ENCODE results near the gene PTPRK. TPM values are rescaled to one million over a fixed set of nuclear protein-coding genes. Genes with fewer than 3 reads are reported as not detected.

The PTPRK gene
- total RNA-seq (10 to 100 TPM; 36.5 to 45.7 (median 44.0) TPM), polyA plus RNA-seq (9.6 TPM)
- long read RNA-seq, donor 1, full-length matches to known transcripts: 4 of 55 reads
- long read RNA-seq, donor 1, partial matches to known transcripts: 29 of 55 reads
- long read RNA-seq, donor 1, other reads (novel, unspliced or antisense): 22 of 55 reads
- long read RNA-seq, donor 2, full-length matches to known transcripts: 2 of 13 reads
- long read RNA-seq, donor 2, partial matches to known transcripts: 4 of 13 reads
- long read RNA-seq, donor 2, other reads (novel, unspliced or antisense): 7 of 13 reads
- long read RNA-seq, donor 3, full-length matches to known transcripts: 9 of 118 reads
- long read RNA-seq, donor 3, partial matches to known transcripts: 60 of 118 reads
- long read RNA-seq, donor 3, other reads (novel, unspliced or antisense): 49 of 118 reads
- long read RNA-seq, donor 4, partial matches to known transcripts: 4 of 22 reads
- long read RNA-seq, donor 4, other reads (novel, unspliced or antisense): 15 of 22 reads

GRCh38 chr6:128520436-128521281, at the start of gene PTPRK:
Gene PTPRK, minus strand, starts transcription at chr6:128520599. Its CDS starts 241 bp downstream, at chr6:128520358.
- peak; percentile 94 to 98 (median 97) for DNase-seq
- H3K27ac ChIP-seq (ENCODE audit: low read length): peak within 1 kb of the TSS; percentile 99
- under 1% methylated on average over 85 of the region's 85 CpGs for WGBS
- intact Hi-C loops (cut with DNase I): loop anchor here in 1 of 4 donors (10.0 kb wide), 1 partner anchor 186 kb away; no protein-coding TSS in a partner anchor
- peak within 1 kb of the TSS; percentile 68 for H3K4me3 ChIP-seq (ENCODE audit: low read length)
- H3K27me3 ChIP-seq (ENCODE audit: control insufficient read depth, insufficient read depth): no peaks in the 10 kb centered on the region
- no peaks in the 10 kb centered on the region for H3K4me1 ChIP-seq (ENCODE audit: control insufficient read depth, insufficient read depth, low read length)
- ATAC-seq: peak; percentile 97
- H3K9me3 ChIP-seq (ENCODE audit: control insufficient read depth, low read length): no peaks in the 10 kb centered on the region

- ATAC-seq (no peak), DNase-seq (no peak)
- no peaks in the 10 kb centered on the region for H3K27me3 ChIP-seq (ENCODE audit: control insufficient read depth, insufficient read depth)
- no peak overlapping the region for H3K27ac ChIP-seq (ENCODE audit: low read length)
- no peaks in the 10 kb centered on the region for H3K9me3 ChIP-seq (ENCODE audit: control insufficient read depth, low read length)
- no peaks in the 10 kb centered on the region for H3K4me1 ChIP-seq (ENCODE audit: control insufficient read depth, insufficient read depth, low read length)
- no peak overlapping the region for H3K4me3 ChIP-seq (ENCODE audit: low read length)
- 80% methylated on average over 1 of the region's 1 CpG for WGBS
- intact Hi-C loops (cut with DNase I): no loop called here
Measured at GRCh38 chr6:128567029-128567428, 46.6 kb upstream of the PTPRK start.

GRCh38 chr6:128560966-128561365, 40.6 kb upstream of the PTPRK start:
- no peaks in the 10 kb centered on the region for H3K9me3 ChIP-seq (ENCODE audit: control insufficient read depth, low read length)
- H3K4me1 ChIP-seq (ENCODE audit: control insufficient read depth, insufficient read depth, low read length): no peaks in the 10 kb centered on the region
- no peak overlapping the region for H3K27ac ChIP-seq (ENCODE audit: low read length)
- H3K4me3 ChIP-seq (ENCODE audit: low read length): no peak overlapping the region
- intact Hi-C loops (cut with DNase I): no loop called here
- ATAC-seq (no peak), DNase-seq (no peak)
- no peaks in the 10 kb centered on the region for H3K27me3 ChIP-seq (ENCODE audit: control insufficient read depth, insufficient read depth)

GRCh38 chr6:128558924-128559323, 38.5 kb upstream of the PTPRK start:
- ATAC-seq: no peak
- intact Hi-C loops (cut with DNase I): no loop called here
- Histone ChIP-seq H3K4me3 (ENCODE audit: low read length) (no peak overlapping the region), H3K27ac (ENCODE audit: low read length) (no peak overlapping the region), H3K27me3 (ENCODE audit: control insufficient read depth, insufficient read depth) (no peaks in the 10 kb centered on the region), H3K4me1 (ENCODE audit: control insufficient read depth, insufficient read depth, low read length) (no peaks in the 10 kb centered on the region), H3K9me3 (ENCODE audit: control insufficient read depth, low read length) (no peaks in the 10 kb centered on the region)
- 65% methylated on average over 2 of the region's 2 CpGs for WGBS
- no peak for DNase-seq

GRCh38 chr6:128558021-128558420, 37.6 kb upstream of the PTPRK start:
- ATAC-seq (no peak), DNase-seq (no peak)
- no peaks in the 10 kb centered on the region for H3K27me3 ChIP-seq (ENCODE audit: control insufficient read depth, insufficient read depth)
- no peaks in the 10 kb centered on the region for H3K4me1 ChIP-seq (ENCODE audit: control insufficient read depth, insufficient read depth, low read length)
- no peak overlapping the region for H3K27ac ChIP-seq (ENCODE audit: low read length)
- no peaks in the 10 kb centered on the region for H3K9me3 ChIP-seq (ENCODE audit: control insufficient read depth, low read length)
- H3K4me3 ChIP-seq (ENCODE audit: low read length): no peak overlapping the region
- WGBS: 68% methylated on average over 2 of the region's 2 CpGs
- intact Hi-C loops (cut with DNase I): no loop called here

- ATAC-seq (no peak), DNase-seq (no peak)
- Histone ChIP-seq H3K9me3 (ENCODE audit: control insufficient read depth, low read length) (no peaks in the 10 kb centered on the region), H3K27ac (ENCODE audit: low read length) (no peak overlapping the region), H3K4me3 (ENCODE audit: low read length) (no peak overlapping the region), H3K4me1 (ENCODE audit: control insufficient read depth, insufficient read depth, low read length) (no peaks in the 10 kb centered on the region), H3K27me3 (ENCODE audit: control insufficient read depth, insufficient read depth) (no peaks in the 10 kb centered on the region)
- WGBS: 34% methylated on average over 3 of the region's 3 CpGs
- intact Hi-C loops (cut with DNase I): no loop called here
Measured at GRCh38 chr6:128557081-128557480, 36.7 kb upstream of the PTPRK start.

- ATAC-seq (no peak), DNase-seq (no peak)
- 36% methylated on average over 2 of the region's 2 CpGs for WGBS
- Histone ChIP-seq H3K27ac (ENCODE audit: low read length) (no peak overlapping the region), H3K4me1 (ENCODE audit: control insufficient read depth, insufficient read depth, low read length) (no peaks in the 10 kb centered on the region), H3K4me3 (ENCODE audit: low read length) (no peak overlapping the region), H3K9me3 (ENCODE audit: control insufficient read depth, low read length) (no peaks in the 10 kb centered on the region), H3K27me3 (ENCODE audit: control insufficient read depth, insufficient read depth) (no peaks in the 10 kb centered on the region)
- intact Hi-C loops (cut with DNase I): no loop called here
Measured at GRCh38 chr6:128554302-128554701, 33.9 kb upstream of the PTPRK start.

GRCh38 chr6:128541261-128541660, 20.9 kb upstream of the PTPRK start:
- ATAC-seq (no peak), DNase-seq (no peak)
- no peaks in the 10 kb centered on the region for H3K9me3 ChIP-seq (ENCODE audit: control insufficient read depth, low read length)
- H3K27me3 ChIP-seq (ENCODE audit: control insufficient read depth, insufficient read depth): no peaks in the 10 kb centered on the region
- H3K27ac ChIP-seq (ENCODE audit: low read length): no peak overlapping the region
- intact Hi-C loops (cut with DNase I): no loop called here
- no peak overlapping the region for H3K4me3 ChIP-seq (ENCODE audit: low read length)
- H3K4me1 ChIP-seq (ENCODE audit: control insufficient read depth, insufficient read depth, low read length): no peaks in the 10 kb centered on the region
- WGBS: 33% methylated on average over 1 of the region's 1 CpG

- Histone ChIP-seq H3K4me3 (ENCODE audit: low read length) (no peak overlapping the region), H3K9me3 (ENCODE audit: control insufficient read depth, low read length) (no peaks in the 10 kb centered on the region), H3K27me3 (ENCODE audit: control insufficient read depth, insufficient read depth) (no peaks in the 10 kb centered on the region), H3K4me1 (ENCODE audit: control insufficient read depth, insufficient read depth, low read length) (no peaks in the 10 kb centered on the region), H3K27ac (ENCODE audit: low read length) (no peak overlapping the region)
- no peak for ATAC-seq
- no peak for DNase-seq
- intact Hi-C loops (cut with DNase I): no loop called here
- WGBS: 91% methylated on average over 4 of the region's 4 CpGs
Measured at GRCh38 chr6:128538763-128539162, 18.4 kb upstream of the PTPRK start.

GRCh38 chr6:128532827-128533226, 12.4 kb upstream of the PTPRK start:
- Histone ChIP-seq H3K27ac (ENCODE audit: low read length) (no peak overlapping the region), H3K9me3 (ENCODE audit: control insufficient read depth, low read length) (no peaks in the 10 kb centered on the region), H3K27me3 (ENCODE audit: control insufficient read depth, insufficient read depth) (no peaks in the 10 kb centered on the region), H3K4me1 (ENCODE audit: control insufficient read depth, insufficient read depth, low read length) (no peaks in the 10 kb centered on the region), H3K4me3 (ENCODE audit: low read length) (no peak overlapping the region)
- 91% methylated on average over 3 of the region's 3 CpGs for WGBS
- DNase-seq: no peak
- intact Hi-C loops (cut with DNase I): no loop called here
- ATAC-seq: no peak

- WGBS: 95% methylated on average over 2 of the region's 2 CpGs
- intact Hi-C loops (cut with DNase I): no loop called here
- ATAC-seq: no peak
- Histone ChIP-seq H3K27me3 (ENCODE audit: control insufficient read depth, insufficient read depth) (no peaks in the 10 kb centered on the region), H3K27ac (ENCODE audit: low read length) (no peak overlapping the region), H3K9me3 (ENCODE audit: control insufficient read depth, low read length) (no peaks in the 10 kb centered on the region), H3K4me3 (ENCODE audit: low read length) (no peak overlapping the region), H3K4me1 (ENCODE audit: control insufficient read depth, insufficient read depth, low read length) (no peaks in the 10 kb centered on the region)
- DNase-seq: no peak
Measured at GRCh38 chr6:128532136-128532535, 11.7 kb upstream of the PTPRK start.
